CD4-positive, alpha-beta T cell treated with Interleukin-15 for 1 hour (primary cell): ENCODE measurements around the gene OLFM1.

Experiments used
- DNase-seq: peaks from one replicate; pipeline ENCODE4 v3.0.0-alpha.2; 2020

OLFM1 gene

DNA sequence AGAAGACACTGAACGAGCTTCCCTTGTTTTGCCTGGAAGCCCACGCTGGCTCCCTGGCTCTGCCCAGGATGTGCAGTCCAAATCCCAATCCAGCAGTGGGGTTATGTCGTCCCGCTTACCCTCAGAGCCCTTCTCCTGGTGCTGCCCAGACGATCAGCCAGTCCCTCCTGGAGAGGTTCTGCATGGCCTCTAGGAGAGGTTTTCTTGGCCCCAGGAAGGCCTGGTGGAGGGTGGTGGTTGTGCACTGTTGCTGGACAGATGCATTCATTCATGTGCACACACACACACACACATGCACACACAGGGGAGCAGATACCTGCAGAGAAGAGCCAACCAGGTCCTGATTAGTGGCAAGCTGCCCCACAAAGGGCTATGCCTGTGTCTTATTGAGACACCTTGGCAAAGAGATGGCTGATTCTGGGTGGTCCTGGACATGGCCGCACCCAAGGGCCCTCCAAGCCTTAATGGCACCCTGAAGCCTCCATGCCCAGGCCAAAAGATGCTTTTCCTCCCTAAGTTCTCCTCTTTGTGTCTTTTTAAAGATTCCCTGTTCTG, 10.5 kb upstream of the OLFM1 start:
- peak; percentile 1 for DNase-seq

DNA sequence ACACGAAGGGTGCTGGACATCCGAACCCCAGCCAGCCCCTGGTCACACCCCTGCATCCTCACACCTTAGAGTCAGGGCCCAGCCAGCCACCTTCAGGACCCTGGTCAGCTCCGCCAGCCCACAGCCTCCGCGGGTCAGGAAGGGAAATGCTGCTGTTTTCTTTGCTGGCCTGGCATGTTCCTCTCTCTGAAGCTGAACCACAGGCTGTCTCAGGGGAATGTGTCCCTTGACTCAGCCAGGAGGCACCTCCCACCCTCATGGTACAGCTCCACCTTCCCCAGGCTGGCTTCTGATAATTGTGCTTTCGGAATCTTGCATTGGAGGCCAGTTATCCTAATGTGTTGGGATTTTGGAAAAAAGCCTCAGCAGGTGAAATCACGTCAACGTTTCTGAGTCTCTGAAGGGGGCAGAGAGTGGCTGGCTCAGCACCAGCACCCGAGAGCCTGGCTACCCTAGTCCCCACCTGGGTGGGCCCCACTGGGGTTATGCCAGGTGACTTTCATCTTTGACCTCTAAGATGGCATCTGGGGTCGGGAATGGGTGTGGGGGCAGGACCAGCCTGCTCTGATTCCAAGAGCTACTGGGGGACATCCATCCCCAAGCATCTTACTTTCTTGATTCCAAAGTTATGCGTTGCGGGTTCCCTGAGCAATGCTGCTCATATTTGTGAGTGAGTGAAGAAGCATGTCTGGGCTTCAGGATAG, 9.8 kb upstream of the OLFM1 start:
- peak; percentile 9 for DNase-seq

GRCh38 chr9:135078361-135078821, 9.1 kb upstream of the OLFM1 start:
- peak; percentile 4 for DNase-seq

- DNase-seq: no peak
Observed at GRCh38 chr9:135079018-135079417, 8.4 kb upstream of the OLFM1 start.

DNA sequence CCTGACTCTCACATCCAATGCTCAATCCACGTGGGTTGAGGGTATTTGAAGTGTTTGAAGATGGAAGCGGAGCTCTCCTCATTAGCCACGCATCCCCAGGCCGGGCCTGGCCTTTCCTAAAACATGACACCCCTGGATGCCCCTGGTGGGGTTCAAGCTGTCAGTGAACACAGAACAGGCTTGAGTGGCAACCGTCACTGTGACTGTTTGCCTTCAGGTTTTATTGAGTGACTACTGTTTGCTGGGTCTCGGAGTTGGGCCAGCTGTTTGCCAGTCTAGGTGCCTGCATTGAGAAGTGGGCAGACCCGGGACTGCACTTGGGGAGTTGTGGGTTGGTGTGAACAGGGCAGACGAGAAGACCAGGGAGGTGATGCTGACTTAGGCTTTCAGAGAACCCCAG, 7.8 kb upstream of the OLFM1 start:
- DNase-seq: peak; percentile 9

GRCh38 chr9:135080286-135081263, 6.9 kb upstream of the OLFM1 start:
- peak; percentile 11 for DNase-seq

- DNase-seq: peak; percentile 4
Observed at GRCh38 chr9:135081264-135081660, 6.2 kb upstream of the OLFM1 start.

DNA sequence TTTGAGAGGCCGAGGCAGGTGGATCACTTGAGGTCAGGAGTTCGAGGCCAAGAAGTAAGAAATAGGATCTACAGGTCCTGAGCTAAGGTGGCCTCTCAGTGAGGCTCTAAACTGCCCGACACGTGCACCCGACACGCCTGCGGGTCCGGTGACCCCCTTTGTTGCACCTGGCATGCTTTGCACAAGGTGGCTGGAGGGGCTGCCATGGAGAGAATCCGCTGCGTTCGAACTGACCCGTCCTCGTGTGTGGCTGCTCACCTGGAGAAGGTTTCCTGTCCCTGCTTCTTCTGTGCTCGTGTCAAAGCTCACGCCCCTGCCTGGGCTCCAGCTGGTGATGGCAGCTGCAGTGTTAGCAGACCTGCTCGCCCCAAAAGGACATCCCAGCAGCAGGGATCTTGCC, 5.7 kb upstream of the OLFM1 start:
- DNase-seq: peak; percentile 10

GRCh38 chr9:135082536-135082935, 4.9 kb upstream of the OLFM1 start:
- DNase-seq: peak; percentile 12

DNA sequence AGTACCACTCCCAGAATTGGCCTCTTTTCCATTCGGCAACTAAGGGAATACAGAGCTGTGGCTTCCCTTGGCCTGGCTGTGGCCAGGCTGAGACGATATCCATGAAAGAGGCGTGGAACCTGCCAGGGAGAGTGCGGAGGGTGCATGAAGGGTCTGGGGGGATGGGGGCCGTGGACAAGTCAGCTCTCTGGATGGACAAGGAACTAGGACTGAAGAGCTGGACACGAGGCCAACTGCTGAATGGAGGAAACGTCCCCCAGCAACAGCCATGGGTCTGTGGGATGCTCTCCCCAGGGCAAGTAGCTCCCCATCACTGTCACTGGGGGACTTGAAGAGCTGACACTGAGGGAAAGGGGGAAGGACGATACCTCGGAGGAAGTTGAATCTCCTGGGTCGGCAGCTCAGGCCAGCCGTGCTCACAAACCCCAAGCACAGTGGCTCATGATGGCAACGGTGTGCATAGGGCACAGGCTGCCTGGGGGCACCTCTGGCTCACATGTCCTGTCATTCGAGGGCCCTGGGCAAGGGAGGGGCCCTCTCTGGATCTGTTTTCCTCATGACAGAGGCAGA, 4.1 kb upstream of the OLFM1 start:
- no peak for DNase-seq

- no peak for DNase-seq
Observed at GRCh38 chr9:135083831-135084230, 3.6 kb upstream of the OLFM1 start.

DNA sequence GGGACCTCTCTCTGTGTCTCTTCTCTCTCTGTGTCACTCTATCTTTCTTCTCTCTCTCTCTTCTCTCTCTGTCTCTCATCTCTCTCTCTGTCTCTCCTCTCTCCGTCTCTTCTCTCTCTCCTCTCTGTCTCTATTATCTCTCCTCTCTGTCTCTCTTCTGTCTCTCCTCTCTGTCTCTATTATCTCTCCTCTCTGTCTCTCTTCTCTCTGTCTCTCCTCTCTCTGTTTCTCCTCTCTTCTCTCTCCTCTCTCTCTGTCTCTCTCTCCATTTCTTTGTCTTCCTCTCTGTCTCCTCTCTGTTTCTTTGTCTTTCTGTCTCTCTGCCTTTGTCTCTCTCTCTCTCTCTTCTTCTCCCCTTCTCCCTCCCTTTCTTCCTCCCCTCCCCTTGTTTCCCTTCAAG, 3.2 kb upstream of the OLFM1 start:
- no peak for DNase-seq

DNA sequence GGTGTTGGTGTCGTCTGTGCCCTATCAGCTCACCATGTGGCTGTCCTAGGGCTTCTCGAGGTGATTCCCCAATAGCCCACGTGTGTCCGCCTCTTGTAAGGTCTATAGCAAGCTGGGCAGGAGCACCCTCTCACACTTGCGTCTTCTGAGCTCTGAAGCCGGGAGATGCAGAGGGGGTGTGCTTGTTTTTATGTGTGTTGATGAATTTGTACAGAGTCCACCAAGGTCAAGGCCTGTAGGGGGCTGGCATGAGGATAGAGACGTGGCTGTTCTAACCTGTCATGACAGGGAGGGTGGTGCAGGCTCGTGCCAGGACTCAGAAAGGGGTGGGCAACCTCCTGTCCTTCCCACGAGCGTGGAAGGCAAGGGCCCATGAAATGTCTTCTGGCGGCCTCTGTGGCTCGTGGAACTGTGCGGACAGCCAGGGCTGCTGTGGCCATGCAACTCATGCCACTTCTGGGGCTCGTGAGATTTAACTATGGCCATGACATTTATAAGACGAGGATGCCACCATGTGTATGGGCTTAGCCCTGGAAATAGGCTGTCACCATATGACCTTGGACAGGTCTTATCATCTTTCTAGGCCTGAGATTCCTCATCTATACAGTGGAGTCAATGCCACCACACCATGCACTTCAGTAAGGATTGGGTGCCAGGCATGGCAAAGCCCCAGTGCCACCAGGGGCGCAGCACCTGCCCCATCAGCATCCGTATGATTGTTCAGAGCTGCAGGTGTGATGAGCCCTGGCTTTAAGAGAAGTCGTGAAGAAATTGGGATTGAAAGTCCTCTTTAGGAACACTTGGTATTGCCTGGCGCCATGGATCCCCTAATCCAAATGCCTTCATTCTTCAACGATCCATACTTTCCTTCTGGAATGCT, 2.3 kb upstream of the OLFM1 start:
- DNase-seq: no peak

DNA sequence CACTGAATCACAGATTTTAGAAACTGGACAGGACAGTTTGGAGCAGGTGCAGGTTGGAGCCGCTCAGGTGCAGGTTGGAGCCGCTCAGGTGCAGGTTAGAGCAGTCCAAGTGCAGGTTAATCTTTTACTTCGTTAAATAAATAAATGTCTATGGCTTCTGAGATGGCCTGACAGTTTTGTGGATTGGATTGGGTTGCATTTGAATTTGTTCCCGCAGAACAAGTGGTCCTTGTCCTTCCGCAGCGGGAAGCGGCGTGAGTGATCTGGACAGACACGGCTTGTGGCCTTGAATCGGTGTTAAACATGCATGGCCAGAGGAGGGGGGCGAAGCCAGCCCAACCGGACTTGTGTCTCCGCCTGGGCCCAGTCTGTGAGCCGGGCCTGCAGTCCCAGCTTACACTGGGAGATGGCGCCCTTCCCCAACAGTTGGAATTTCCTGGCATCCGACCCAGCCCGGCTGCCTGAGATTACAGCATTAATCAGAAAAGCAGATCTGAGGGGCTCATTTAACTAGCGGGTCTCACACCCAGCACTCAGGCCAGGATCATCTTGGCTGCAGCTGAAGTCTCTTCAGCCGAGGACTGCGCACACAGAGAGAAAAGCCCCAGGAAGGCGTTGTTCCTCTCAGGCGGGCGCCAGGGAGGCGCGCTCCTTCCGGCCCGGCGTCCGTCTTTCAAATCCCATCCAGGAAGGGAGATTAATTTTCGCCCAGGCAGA, 1.5 kb upstream of the OLFM1 start:
- DNase-seq: no peak

DNA sequence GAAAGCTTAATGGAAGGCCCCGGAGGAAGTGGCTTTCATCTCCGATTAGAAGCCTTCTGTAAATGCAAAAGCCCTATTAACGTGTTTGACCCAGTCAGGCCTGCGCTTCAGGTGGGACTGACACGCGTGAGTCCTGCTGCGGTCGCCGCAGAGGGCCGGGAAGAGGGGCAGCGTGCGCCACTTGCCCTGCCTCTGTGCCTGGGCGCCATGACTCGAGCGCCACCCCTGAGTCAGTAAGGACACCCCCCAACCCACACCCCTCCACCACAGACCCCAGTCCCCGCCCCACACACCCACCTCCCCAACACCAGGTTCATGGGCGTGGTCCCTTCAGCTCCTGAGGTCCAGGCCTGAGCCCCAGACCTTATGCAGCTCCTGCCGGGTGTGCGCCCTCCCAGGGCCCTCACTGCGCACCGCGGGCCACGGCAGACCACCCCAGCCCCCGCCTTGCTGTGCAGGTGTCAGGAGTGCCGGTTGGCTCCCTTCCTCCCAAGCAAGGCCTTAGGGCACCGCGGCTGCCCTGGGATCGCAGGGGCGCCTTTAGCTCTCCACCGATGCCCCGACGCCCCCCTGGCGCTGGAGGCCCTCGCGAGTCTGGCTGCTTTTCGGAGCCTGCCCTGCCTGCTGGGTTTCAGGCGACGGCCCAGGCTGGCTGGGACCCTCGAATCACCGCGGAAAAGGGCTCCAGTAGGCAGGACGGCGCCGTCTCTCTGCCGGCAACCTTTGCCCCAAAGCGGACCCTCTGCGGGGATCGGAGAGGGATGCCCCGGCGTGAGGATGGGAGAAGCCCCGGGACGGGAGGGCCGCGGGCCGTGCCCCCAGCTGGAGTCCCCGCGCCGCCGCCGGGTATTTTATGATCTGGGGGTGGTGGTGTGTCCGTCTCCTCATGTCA, 625 bp upstream of the OLFM1 start:
- no peak for DNase-seq

- DNase-seq: no peak
Observed at GRCh38 chr9:135087899-135088347, 455 bp downstream of the OLFM1 start.

DNA sequence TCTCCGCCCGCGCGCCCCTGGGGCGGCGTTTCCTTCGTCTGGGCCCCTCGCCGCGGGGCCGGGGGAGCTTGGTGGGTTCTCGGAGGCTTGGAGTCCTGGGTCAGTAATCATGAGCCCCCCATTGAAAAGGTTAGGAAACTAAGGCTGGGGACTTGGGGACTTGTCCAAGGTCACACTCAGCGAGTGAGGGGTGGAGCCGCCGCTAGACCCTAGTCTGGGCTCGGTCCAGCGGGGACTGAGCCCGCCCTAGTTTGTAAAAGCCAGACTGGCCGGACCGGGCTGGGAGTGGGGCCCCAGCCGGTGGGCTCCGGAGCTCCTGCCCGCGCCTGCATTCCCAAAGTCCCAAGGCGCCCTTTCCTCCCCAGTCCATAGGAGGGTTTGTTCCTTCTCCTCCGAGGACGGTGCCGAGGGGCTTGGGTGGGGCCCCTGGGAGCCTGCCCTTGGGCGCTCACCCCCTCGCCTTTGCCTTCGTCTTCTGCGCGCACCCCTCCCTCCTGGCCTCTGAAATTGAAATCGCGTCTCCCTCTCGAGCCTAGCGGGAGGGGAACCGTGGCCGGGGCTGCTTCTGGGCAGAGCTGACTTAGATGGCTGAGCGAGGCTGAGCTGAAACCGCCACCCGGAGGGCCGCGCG, 995 bp downstream of the OLFM1 start:
- DNase-seq: no peak

DNA sequence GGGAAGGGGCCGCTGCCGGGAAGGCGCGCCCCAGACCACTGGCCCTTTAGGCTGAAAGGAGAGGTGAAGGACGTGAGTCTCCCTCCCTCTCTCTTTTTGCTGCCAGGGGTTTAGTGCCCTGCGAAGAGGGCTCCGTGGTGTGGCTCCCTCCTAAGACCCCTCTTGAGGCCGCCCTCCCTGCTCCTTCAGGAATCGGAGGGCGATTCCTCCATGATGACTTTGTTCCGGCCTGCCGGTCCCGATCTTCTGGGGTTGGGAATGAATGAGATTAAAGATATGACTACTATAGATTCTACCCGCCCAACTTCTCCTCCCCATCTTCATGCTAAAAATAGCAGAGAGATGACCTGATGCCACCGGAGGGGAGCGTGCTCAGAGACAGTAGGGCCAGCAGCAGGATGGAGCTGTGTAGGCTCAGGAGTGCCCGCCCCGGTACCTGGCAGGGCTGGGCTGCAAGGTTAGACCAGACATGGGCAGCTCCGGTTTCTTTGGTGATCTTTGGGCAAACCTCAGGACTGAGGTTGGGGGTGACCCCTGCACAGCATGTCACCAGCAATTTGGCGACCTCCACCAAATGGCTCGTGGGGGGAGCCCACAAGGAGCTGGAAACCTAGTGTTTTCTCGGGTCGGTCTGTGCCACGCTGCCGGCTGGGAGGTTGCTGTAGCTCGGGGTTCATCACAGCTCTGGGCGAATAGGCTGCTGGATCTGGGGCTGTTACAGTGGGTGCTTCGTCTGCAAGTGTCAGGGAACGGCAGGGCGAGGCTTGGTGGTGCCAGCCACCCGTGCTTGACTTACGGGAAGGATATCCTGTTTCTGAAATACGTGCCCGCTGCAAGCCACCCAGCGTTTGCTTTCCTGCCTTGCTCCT, 1.7 kb downstream of the OLFM1 start:
- no peak for DNase-seq

DNA sequence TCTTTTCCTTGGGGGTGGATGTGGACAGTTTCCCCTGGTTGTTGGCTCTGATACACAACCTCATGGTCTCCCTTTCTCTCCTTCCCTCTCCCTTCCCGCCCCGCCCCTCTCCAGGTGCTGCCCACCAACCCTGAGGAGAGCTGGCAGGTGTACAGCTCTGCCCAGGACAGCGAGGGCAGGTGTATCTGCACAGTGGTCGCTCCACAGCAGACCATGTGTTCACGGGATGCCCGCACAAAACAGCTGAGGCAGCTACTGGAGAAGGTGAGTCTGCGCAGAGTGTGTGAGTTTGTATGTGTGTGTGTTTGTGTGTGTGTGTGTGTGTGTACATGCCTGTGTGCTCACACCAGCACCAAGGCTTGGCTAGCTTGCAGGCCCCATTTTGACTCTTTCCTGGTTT, 2.6 kb downstream of the OLFM1 start:
- DNase-seq: no peak
